T follicular helper cell (primary cell): Measurements from ENCODE around the gene TNK2.
"Not testable (repeated sequence)": the region's sequence is repeated elsewhere in the genome, so short reads cannot be mapped to it uniquely, and the experiment has no call there.

Experiments
- DNase-seq: peaks from one replicate; pipeline ENCODE4 v3.0.0-alpha.2; 2020; ENCODE audit warnings: low read depth

TNK2 gene

GRCh38 chr3:195850857-195851543 is 57.4 kb downstream of the TNK2 start:
- DNase-seq, result peak; percentile 84

DNA sequence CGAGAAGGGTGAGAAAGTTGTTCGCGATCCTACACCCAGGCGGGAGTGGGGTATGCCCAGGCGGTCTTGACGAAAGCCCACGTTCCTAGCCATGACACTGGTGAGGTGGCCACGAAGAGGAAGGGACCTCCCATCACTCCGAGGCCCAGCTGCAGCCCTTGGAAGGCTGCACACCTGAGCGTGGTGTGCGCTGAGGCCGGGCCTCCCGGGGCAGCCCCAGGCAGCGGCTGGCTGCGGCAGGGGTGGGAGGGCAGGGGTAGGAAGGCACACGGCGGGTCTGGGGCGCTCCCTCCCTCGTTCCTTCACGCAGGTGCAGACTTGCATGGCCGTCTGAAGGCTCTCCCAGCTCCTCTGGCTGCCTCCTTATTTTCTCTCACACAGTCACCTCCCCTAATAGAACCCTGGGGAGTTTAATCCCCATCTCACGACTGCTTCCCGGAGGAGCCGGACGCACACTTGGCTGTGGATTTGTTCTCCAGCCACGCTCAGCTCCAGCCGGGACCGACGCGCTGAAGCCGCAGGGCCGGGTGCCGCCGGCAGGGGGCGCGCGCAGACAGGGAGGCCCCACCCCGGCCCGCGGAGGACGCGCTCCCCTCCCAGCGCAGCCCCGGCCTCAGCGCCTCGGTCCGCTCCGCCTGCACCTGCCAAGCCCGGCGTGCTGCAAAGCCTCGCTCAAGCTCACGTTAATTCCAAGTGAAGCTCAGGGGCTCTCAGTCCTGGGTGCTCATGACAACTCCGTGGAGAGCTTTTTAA is 58.9 kb downstream of the TNK2 start:
- no peak for DNase-seq

DNA sequence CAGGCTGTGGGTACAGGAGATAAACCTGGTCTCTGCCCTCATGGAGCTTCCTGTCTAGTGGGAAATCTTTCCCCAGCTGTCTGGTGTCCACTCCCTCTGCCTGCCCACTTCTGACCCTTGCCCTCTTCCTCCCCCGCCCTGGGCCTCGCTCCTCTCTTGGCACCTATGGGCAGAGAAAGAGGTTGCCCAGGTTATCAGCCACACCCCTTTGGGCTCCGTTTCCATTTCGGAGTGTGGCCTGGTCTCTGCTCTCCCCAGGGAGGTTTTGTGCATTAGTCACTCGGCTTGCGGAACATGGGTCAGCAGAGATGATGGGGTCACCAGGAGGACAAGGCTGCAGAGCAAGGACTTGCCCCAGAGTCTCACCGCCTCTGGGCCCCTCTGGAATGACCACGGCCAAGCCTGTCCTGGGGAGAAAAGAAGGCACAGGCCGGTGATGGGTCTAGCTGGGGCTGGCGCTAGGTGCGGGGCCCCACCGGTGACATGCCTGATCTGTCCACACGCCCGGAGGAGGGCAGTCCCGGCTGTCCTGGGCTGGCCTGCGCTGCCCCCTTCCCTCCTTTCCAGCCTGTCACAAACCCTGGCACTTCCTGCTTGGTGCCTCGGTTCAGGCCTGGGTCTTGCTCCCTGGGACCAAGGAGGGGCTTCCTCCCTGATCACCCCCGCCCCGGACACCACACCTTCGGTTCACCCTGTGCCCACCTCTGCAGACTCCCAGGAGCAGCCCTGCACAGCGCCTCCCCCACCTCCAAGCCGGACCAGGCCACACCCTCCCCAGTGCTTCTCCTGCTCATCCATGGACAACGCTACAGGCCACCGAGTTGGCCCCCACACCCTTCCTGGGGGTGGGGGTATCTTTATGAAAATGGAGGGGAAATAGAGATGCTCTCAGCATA is 61.0 kb downstream of the TNK2 start:
- DNase-seq, result no peak

GRCh38 chr3:195845483-195845882 is 62.9 kb downstream of the TNK2 start:
- DNase-seq, result no peak

GRCh38 chr3:195844671-195845218 is 63.6 kb downstream of the TNK2 start:
- no peak for DNase-seq

DNA sequence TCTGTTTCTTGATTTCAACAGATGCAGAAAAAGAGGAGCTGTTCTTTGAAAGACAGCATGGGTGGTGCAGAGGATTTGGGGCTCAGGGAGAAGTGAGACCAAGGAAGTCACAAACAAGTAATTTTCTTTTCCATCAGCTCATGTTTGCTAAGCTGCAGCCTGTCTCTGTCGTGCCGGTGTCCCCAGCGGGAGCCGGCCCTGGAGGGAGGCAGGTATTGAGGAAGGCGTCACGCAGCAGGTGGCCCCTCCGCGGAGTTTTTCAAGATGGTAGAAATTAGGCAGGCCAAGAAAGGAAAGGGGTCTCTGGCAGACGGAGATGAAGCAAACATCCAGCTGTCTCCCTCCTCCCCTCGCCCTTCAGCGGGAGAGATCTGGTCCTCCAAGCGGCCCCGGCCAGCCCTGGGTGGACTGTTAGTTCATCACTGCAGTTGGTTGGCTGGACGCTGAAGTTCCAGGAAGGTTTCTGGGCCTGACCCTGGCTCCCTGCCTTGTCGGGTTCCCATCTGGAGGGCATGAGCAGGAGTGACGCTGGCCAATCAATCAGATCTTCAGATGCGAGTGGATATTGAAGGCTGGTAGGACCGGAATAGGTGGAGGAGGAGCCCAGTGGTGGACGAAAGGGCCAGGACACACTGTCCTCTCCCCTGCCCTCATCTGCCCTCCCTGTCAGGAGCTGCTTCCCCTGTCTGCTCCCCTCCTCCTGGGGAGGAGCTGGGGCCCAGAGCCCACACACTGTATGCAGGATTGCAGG is 68.9 kb downstream of the TNK2 start:
- DNase-seq, result no peak

GRCh38 chr3:195838714-195839113 is 69.6 kb downstream of the TNK2 start:
- DNase-seq, result no peak

GRCh38 chr3:195836476-195837135 is 71.7 kb downstream of the TNK2 start:
- DNase-seq, result no peak

DNA sequence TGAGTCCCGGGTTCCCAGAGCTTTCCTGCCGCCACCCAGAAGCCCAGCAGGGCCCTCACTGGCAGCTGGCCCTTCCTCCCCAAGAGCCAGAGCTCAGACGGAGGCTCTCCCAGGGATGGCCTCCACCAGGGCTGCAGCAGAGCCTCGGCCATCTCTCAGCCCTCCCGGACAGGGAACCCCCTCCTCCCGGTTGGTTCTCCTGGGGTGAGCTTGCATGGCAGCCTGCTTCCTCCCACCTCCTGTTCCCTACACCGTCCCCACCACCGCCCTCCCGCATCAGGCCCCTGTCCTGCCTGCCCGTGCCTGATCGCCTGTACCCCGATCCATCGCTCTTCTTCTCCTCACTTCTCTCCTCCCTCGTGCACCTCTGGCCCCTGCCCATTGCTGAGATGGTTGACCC is 72.6 kb downstream of the TNK2 start:
- DNase-seq, result no peak

- DNase-seq, result no peak
These were observed 73.4 kb downstream of the TNK2 start for GRCh38 chr3:195834675-195835583.

DNA sequence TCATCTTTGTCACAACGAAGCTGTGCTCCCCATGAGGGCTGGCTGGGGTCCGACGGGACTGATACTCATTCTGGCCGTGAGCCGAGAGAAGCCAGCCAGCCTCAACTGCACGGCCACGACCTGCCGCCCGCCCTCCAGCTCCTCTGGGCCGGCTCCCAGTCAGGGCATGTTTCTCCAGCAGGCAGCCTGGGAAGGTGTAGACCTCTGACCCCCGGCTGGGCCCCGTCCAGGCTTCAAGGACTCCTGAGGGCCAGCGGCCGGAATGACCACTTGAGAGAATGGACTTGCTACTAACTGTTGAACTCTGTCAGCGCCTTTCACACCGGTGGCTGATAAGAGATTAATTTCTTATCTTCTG is 78.5 kb downstream of the TNK2 start:
- no peak for DNase-seq

- DNase-seq, result no peak
These were observed 79.6 kb downstream of the TNK2 start for GRCh38 chr3:195828762-195829161.

GRCh38 chr3:195825857-195826804 is 82.2 kb downstream of the TNK2 start:
- no peak for DNase-seq

DNA sequence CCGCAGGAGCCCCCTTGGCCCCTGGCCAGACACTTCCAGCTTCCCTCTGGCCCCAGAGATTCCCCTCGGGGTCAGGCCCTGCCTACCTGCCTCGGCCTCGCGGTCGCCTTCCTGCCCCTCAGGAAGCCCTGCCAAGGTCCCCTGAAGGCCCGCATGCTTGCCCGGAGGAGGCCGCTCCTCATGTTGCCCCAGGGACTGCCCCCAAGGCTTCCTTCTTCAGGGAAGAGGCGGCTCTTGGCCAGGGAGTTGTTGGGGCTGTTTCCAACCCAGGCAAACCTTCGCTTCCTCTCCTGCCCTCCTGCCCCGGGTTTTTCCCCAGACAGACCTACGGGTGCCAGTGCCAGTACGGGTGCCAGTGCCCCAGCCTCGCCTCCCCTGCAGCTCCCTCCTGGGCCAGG is 83.2 kb downstream of the TNK2 start:
- no peak for DNase-seq

DNA sequence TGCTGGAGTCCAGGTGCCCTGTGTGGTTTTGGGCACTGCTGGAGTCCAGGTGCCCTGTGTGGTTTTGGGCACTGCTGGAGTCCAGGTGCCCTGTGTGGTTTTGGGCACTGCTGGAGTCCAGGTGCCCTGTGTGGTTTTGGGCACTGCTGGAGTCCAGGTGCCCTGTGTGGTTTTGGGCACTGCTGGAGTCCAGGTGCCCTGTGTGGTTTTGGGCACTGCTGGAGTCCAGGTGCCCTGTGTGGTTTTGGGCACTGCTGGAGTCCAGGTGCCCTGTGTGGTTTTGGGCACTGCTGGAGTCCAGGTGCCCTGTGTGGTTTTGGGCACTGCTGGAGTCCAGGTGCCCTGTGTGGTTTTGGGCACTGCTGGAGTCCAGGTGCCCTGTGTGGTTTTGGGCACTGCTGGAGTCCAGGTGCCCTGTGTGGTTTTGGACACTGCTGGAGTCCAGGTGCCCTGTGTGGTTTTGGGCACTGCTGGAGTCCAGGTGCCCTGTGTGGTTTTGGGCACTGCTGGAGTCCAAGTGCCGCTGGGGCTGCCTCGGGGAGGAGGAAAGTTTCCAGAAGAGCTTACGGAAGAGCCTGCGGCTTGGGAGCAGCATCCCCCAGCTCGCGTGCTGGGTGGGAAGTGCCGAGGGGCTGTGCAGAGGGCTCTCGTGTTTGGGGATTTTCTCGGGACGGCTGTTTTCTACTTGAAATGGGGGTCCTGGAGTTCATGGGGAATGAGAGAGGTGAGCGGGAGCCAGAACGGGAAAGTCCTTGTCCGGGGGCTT is 83.7 kb downstream of the TNK2 start:
- not testable (repeated sequence) for DNase-seq

GRCh38 chr3:195823999-195824398 is 84.4 kb downstream of the TNK2 start:
- no peak for DNase-seq

DNA sequence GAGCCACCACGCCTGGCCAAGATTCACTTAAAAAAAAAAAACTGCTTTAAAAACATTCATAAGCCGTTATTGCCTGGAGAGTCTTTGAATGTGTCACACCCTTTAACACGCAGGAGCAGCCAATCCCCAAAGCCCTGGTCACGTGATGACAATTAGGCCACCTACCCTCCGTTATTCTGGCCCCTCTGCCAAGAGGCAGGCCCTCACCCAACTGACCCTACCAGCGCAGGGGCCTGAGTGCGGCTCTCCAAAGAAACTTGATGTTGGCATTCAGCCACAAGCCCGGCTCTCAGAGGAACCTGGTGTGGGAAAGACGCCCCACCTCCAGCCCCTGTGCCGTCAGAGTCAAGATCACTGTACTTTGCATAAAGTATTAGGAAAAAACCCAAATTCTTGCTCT is 85.1 kb downstream of the TNK2 start:
- DNase-seq, result no peak

DNA sequence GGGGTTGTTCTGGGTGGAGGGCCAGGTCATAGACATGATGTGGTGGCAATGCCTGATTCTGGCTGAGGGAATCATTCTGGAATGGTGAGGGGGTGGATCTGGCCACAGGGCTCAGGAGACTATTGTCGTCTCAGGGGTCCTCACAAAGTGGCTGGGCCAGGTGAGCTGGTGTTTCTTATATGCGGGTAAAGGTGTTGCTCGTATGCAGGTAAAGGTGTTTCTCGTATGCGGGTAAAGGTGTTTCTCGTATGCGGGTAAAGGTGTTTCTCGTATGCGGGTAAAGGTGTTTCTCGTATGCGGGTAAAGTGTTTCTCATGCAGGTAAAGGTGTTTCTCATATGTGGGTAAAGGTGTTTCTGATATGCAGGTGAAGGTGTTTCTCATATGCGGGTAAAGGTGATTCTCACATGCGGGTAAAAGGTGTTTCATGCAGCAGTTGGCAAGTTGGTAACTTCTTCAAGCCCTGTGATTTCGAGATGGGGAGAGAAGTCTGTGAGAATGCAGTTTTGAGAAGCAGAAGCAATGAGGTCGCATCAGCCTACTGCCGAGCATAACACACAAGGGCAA is 86.1 kb downstream of the TNK2 start:
- no peak for DNase-seq
